Renal cortex interstitium (tissue), 15 donors: ENCODE results near the gene TPM2. TPM values are rescaled to one million over a fixed set of nuclear protein-coding genes. Genes with fewer than 3 reads are reported as not detected.

ENCODE experiments used
- DNase-seq, 11 donors: peaks; one replicate each; pipeline ENCODE4 v3.0.0-alpha.2; 2013; ENCODE audit warnings: low read depth in 9 of 11, low spot score in 4 of 11; ENCODE audit errors: extremely low read depth in 1 of 11
- long read RNA-seq, 16 experiments: transcript quantifications; one replicate each; lab custom pipeline, GENCODE V29; 2026
- polyA plus RNA-seq, 3 donors: library from polyadenylated mRNA; unstranded; fragments of 120-200 nt; gene quantifications; one replicate each; pipeline ENCODE4 v1.2.1, GENCODE V29; 2013; ENCODE audit not compliant: insufficient read length in 3 of 3

TPM2 gene
- polyA plus RNA-seq: 100 to 1,000 TPM; 149 to 194 (median 156) TPM
- long read RNA-seq, donor 1, transcript TPM2-201 (9 exons, 1,018 nt): minor isoform, 10 of 72 reads
- long read RNA-seq, donor 1, transcript TPM2-203 (9 exons, 1,183 nt): major isoform, 37 of 72 reads
- long read RNA-seq, donor 1, partial matches to known transcripts: 23 of 72 reads
- long read RNA-seq, donor 1, other reads (novel, unspliced or antisense): 0 of 72 reads
- long read RNA-seq, donor 2, transcript TPM2-201 (9 exons, 1,018 nt): minor isoform, 7 of 61 reads
- long read RNA-seq, donor 2, transcript TPM2-203 (9 exons, 1,183 nt): major isoform, 27 of 61 reads
- long read RNA-seq, donor 2, partial matches to known transcripts: 26 of 61 reads
- long read RNA-seq, donor 2, other reads (novel, unspliced or antisense): 0 of 61 reads
- long read RNA-seq, donor 3, transcript TPM2-203 (9 exons, 1,183 nt): major isoform, 35 of 76 reads
- long read RNA-seq, donor 3, transcript TPM2-201 (9 exons, 1,018 nt): minor isoform, 10 of 76 reads
- long read RNA-seq, donor 3, partial matches to known transcripts: 31 of 76 reads
- long read RNA-seq, donor 3, other reads (novel, unspliced or antisense): 0 of 76 reads
- long read RNA-seq, donor 4, transcript TPM2-203 (9 exons, 1,183 nt): major isoform, 20 of 48 reads
- long read RNA-seq, donor 4, transcript TPM2-201 (9 exons, 1,018 nt): minor isoform, 7 of 48 reads
- long read RNA-seq, donor 4, partial matches to known transcripts: 14 of 48 reads
- long read RNA-seq, donor 4, other reads (novel, unspliced or antisense): 0 of 48 reads
- long read RNA-seq, donor 5: 0 reads
- long read RNA-seq, donor 6, transcript TPM2-203 (9 exons, 1,183 nt): major isoform, 17 of 53 reads
- long read RNA-seq, donor 6, partial matches to known transcripts: 33 of 53 reads
- long read RNA-seq, donor 6, other reads (novel, unspliced or antisense): 0 of 53 reads
- long read RNA-seq, donor 7, transcript TPM2-201 (9 exons, 1,018 nt): minor isoform, 6 of 79 reads
- long read RNA-seq, donor 7, transcript TPM2-203 (9 exons, 1,183 nt): major isoform, 23 of 79 reads
- long read RNA-seq, donor 7, partial matches to known transcripts: 47 of 79 reads
- long read RNA-seq, donor 7, other reads (novel, unspliced or antisense): 0 of 79 reads
- long read RNA-seq, donor 8, transcript TPM2-203 (9 exons, 1,183 nt): major isoform, 41 of 172 reads
- long read RNA-seq, donor 8, transcript TPM2-201 (9 exons, 1,018 nt): minor isoform, 10 of 172 reads
- long read RNA-seq, donor 8, partial matches to known transcripts: 113 of 172 reads
- long read RNA-seq, donor 8, other reads (novel, unspliced or antisense): 7 of 172 reads
- long read RNA-seq, donor 9, transcript TPM2-203 (9 exons, 1,183 nt): major isoform, 33 of 63 reads
- long read RNA-seq, donor 9, transcript TPM2-201 (9 exons, 1,018 nt): minor isoform, 11 of 63 reads
- long read RNA-seq, donor 9, partial matches to known transcripts: 19 of 63 reads
- long read RNA-seq, donor 9, other reads (novel, unspliced or antisense): 0 of 63 reads
- long read RNA-seq, donor 10, transcript TPM2-203 (9 exons, 1,183 nt): major isoform, 48 of 108 reads
- long read RNA-seq, donor 10, transcript TPM2-211 (9 exons, 1,392 nt): minor isoform, 5 of 108 reads
- long read RNA-seq, donor 10, transcript TPM2-201 (9 exons, 1,018 nt): minor isoform, 8 of 108 reads
- long read RNA-seq, donor 10, partial matches to known transcripts: 45 of 108 reads
- long read RNA-seq, donor 10, other reads (novel, unspliced or antisense): 0 of 108 reads
- long read RNA-seq, donor 11, transcript TPM2-203 (9 exons, 1,183 nt): major isoform, 16 of 32 reads
- long read RNA-seq, donor 11, transcript TPM2-201 (9 exons, 1,018 nt): minor isoform, 5 of 32 reads
- long read RNA-seq, donor 11, partial matches to known transcripts: 6 of 32 reads
- long read RNA-seq, donor 11, other reads (novel, unspliced or antisense): 0 of 32 reads
- long read RNA-seq, donor 12, transcript TPM2-203 (9 exons, 1,183 nt): major isoform, 9 of 26 reads
- long read RNA-seq, donor 12, partial matches to known transcripts: 12 of 26 reads
- long read RNA-seq, donor 12, other reads (novel, unspliced or antisense): 0 of 26 reads
- long read RNA-seq, donor 13: 0 reads
- long read RNA-seq, donor 14, transcript TPM2-203 (9 exons, 1,183 nt): major isoform, 50 of 76 reads
- long read RNA-seq, donor 14, transcript TPM2-201 (9 exons, 1,018 nt): minor isoform, 7 of 76 reads
- long read RNA-seq, donor 14, partial matches to known transcripts: 16 of 76 reads
- long read RNA-seq, donor 14, other reads (novel, unspliced or antisense): 0 of 76 reads
- long read RNA-seq, donor 15, transcript TPM2-203 (9 exons, 1,183 nt): major isoform, 15 of 35 reads
- long read RNA-seq, donor 15, transcript TPM2-201 (9 exons, 1,018 nt): minor isoform, 5 of 35 reads
- long read RNA-seq, donor 15, partial matches to known transcripts: 14 of 35 reads
- long read RNA-seq, donor 15, other reads (novel, unspliced or antisense): 0 of 35 reads
- long read RNA-seq, donor 16, transcript TPM2-203 (9 exons, 1,183 nt): major isoform, 71 of 187 reads
- long read RNA-seq, donor 16, transcript TPM2-201 (9 exons, 1,018 nt): minor isoform, 11 of 187 reads
- long read RNA-seq, donor 16, partial matches to known transcripts: 75 of 187 reads
- long read RNA-seq, donor 16, other reads (novel, unspliced or antisense): 29 of 187 reads

DNA sequence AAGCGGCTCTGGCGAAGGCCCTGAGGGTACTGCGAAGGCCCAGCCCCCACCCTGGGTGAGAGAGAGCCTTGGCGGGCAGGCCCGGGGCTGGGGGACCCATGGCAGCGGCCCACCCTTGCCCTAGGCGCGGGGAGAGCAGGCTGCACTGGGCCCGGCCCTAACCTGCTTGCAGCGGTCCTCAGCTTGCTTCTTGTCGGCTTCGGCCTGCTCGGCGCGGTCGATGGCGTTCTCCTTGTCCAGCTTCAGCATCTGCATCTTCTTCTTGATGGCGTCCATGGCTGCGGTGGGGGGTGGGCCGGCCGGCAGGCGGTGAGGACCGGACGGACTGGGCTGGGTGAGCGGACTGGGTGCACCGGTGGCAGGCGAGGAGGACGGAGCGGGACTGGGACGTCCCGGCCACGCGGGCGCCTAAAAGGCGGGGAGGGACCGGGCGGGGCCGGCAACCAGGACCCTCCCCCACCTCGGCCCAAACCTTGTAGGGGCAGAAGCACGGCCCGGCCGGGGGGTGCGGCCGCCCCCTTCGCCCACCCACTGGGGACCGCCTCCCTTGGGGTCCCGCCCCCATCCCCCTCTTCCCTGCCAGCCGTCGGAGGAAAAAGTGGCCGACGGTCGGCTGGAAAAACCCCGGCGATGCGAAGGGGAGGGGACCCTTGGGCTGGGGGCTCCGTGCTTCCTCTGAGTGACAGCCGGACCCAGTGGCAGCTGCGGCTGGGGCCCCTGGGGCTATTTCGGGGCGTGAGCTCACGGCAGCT, at the start of gene TPM2:
TPM2 (minus strand) TSS at position 384 of the 752 bp plus-strand sequence; CDS start at position 276, 108 bp downstream.
- DNase-seq: peak in 5 of 11 donors; percentile 27 to 73 (median 52)

GRCh38 chr9:35738924-35739323, 49.2 kb upstream of the TPM2 start:
- no peak for DNase-seq

DNA sequence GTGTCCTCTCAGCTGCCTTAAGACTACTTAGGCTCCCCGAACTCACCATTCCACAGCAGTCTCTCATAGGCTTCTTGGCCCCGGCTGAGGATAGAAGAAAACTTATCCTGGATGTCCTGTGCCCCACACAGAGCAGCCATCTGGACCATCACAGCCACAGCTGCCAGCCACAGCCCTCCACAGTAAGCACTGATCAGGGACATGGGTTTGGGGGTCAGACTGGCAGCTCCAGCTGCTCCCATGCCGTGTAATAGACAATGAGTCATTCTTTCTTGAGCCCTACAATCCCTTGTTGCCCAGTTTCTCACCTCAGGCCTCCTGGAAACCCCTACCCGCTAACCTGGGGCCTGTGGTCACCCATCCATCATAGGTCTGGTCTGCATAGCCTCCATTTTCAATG, 48.5 kb upstream of the TPM2 start:
- DNase-seq: no peak

- no peak for DNase-seq
Measured at GRCh38 chr9:35737143-35737542, 47.4 kb upstream of the TPM2 start.

DNA sequence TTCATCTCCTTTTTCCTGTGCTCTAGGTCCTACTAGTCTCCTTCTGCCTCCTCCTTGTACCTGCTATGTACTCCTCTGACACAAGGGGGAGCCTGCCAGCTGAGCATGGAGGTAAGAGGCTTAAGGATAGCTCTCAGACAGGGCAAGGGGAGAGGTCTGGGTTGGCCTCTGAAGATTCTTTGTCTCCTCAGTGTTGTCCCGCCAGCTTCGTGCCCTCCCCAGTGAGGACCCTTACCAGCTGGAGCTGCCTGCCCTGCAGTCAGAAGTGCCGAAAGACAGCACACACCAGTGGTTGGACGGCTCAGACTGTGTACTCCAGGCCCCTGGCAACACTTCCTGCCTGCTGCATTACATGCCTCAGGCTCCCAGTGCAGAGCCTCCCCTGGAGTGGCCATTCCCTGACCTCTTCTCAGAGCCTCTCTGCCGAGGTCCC, 46.5 kb upstream of the TPM2 start:
- peak in 3 of 11 donors; percentile 50 to 60 (median 53) for DNase-seq

- DNase-seq: no peak
Measured at GRCh38 chr9:35734096-35734495, 44.4 kb upstream of the TPM2 start.

GRCh38 chr9:35732800-35733541, 43.2 kb upstream of the TPM2 start:
- peak in 2 of 11 donors; percentile 19 to 25 for DNase-seq

GRCh38 chr9:35732185-35732799, 42.6 kb upstream of the TPM2 start, which contains the start of the genes CREB3 and TLN1:
Gene CREB3, plus strand, starts transcription at chr9:35732666. Its CDS starts 107 bp downstream, at chr9:35732773.
Gene TLN1, minus strand, starts transcription at chr9:35732195. Its CDS starts 6,501 bp downstream, at chr9:35725694.
- peak; percentile 88 to 97 (median 95) for DNase-seq

GRCh38 chr9:35731415-35732184, 41.9 kb upstream of the TPM2 start:
- peak in 2 of 11 donors; percentile 20 to 70 for DNase-seq

GRCh38 chr9:35730486-35730854, 40.7 kb upstream of the TPM2 start:
- no peak for DNase-seq

DNA sequence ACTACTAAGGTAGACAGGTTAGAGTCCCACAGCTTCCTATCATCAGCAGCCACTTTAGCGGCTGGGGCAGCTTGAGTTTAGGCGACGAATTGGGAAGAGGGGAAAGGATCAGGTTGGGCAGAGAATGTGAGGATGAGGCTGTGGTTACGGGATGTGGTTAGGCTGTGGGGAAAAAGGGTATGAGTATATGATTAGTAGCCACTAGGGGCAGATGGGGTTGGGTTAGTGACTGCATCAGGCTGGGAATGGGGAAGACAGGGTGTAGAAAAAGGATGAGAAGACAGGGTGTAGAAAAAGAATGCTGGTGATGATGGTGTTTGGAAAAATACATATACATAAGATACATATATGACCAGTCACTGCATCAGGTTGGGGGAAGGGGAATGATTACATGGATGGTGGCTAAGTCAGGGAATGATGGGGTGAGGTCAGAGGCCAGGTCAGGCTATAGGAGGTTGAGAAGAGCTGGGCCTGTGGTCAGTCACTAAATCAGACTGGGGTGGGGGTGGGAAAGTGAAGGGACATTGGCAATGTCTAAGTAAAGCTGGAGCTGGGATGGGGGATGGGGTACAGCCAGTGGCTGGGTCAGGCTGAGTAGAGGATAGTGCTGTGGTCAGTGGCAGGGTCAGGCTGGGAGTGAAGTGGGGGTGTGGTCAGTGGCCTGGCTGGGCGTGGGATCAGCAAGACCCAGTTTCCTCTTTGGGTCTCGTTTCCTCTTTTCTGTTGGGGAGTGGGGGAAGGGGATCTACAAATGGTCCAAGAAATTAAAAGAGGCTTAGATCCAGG, 40.2 kb upstream of the TPM2 start:
- peak in 2 of 11 donors; percentile 17 to 29 for DNase-seq

- no peak for DNase-seq
Measured at GRCh38 chr9:35729101-35729500, 39.4 kb upstream of the TPM2 start.
